Activated naive CD8-positive, alpha-beta T cell treated with anti-CD3 and anti-CD28 coated beads, Interleukin-2, amount 50 U/mL, for 16 hours (primary cell): ENCODE measurements around the gene CD177.
"Not testable (repeated sequence)": the region's sequence is repeated elsewhere in the genome, so short reads cannot be mapped to it uniquely, and the experiment has no call there.

Experiments used
- DNase-seq: peaks from one replicate; pipeline ENCODE4 v3.0.0-alpha.2; 2020; ENCODE audit warnings: low read depth, low spot score

The CD177 gene

GRCh38 chr19:43353606-43354304, at the start of gene CD177:
Gene CD177 (plus strand): TSS chr19:43353686. CDS start chr19:43353715, 29 bp downstream.
- DNase-seq: no peak

DNA sequence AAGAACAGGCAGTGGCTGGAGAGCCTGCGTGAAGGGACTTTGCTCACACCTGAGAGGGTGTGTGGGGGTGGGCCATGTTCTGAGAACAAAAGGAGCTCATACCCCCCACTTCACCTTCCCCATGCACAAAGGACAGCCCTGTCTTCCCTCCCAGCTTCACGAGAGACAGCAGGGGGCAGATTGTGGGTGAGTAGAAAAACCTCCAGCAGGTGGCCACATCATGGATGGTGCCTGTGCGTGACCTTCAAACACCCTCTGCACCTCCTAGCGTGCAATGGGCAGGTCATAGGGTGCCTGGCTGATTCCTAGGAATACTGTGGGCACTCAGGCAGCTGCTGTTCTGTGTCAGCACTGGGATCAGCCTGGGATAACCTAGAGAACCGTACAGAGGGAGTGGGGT, 47.8 kb upstream of the CD177 start:
- DNase-seq: no peak

DNA sequence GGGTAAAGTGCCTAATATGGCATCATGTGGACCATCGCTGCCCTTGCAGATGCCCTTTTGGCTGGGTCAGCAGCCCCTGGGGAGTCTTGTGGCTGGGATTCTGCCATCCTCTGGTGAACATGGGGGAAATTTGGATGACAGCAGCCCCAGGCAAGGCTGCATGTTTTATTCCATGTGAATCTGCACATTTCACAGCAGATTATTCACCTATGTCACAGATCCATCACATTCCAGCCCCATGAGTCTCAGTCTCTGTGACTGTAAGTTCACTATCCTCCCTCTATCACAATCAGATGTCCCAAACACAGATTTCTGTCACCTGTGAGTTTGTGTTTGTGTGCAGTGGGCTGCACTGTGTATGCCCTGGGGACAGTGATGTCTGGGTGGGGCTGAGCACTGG, 47.4 kb upstream of the CD177 start:
- DNase-seq: no peak

DNA sequence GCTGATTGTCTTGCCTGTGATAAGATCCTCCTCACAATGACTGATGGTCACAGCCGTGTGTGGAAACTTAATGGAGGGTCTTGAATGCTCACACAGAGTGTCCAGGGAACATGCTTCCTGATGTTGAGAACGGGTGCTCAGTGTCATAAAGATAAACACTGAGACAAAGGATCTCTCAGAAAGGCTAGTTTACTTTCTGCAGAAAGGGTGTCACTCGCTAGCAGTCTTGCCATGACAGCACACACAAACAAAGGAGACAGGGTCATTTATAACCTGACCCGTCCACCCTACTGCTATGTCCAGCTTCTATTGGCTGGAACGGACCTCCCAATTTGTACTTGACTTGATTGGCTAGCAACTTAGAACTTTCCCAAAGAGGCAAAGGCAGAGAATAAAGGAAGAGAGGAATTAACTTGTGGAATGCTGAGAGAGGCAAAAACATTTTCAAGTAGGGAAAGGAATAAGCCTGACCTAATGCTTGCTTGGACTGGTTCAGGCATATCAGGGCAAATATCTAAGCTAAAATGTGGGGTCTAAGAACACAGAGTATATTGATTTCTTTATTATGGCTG, 45.2 kb upstream of the CD177 start:
- no peak for DNase-seq

GRCh38 chr19:43309466-43309865, 44.0 kb upstream of the CD177 start:
- DNase-seq: no peak

DNA sequence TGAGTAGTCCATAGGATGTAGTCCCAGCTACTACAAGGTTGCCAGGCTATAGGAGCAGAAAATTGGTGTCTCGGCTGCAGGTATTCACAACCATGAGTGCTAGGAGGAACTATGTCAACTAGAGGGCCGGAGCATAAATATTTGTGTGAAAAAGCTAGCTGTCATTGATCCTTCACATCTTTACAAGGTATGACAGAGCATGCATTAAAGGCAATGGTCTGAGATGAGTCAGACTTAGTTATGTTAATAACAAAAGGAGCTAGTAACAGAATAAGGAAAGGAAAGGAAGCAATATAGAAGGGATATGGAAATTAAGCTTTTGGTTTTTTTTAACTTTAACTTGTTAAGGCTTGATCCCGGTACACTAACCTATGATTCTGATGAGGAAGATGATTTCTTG, 43.3 kb upstream of the CD177 start:
- DNase-seq: no peak

DNA sequence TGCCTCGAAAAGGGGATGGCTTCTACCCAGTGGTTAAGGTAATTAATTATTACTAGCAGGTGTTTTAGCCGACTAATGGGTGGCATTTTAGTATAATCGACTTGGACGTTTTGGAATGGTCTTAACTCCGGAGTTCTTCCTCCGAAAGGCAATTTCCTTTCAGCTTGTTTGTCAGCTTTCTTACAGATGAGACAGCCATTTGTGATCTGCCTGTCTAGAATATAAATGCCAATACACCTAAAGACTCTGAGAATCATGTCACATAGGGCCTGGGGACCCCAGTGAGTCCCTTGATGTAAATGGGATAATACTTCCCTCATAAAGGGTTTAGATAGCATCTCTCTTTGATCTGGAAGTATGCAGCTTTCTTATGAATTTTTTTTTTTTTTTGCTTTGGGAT, 42.2 kb upstream of the CD177 start:
- DNase-seq: no peak

GRCh38 chr19:43311706-43312105, 41.8 kb upstream of the CD177 start:
- DNase-seq: no peak

DNA sequence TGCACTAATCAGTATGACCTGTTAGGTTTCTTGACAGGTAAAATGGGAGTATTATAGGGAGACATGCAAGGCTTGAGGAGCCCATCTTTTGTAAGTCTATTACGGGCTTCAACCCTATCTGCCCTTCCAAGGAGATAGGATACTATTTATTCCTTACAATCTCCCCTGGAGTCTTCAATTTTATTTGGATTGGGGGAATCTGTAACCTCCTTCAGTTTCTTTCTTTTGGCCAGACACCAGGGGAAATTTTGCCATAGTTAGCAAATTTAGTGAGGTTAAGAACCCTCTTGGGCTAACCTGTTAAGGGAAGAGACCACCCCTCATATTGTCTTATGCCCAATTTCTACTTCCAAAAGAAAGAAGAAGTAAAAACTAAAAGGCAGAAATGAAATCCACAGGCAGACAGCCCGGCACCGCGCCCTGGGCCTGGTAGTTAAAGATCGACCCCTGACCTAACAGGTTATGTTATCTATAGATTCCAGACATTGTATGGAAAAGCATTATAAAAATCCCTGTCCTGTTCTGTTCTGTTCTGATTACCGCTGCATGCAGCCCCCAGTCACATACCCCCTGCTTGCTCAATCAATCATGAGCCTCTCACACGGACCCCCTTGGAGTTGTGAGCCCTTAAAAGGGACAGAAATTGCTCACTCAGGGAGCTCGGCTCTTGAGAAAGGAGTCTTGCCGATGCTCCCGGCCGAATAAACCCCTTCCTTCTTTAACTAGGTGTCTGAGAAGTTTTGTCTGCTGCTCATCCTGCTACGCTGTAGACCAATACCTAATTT, 39.6 kb upstream of the CD177 start:
- no peak for DNase-seq

DNA sequence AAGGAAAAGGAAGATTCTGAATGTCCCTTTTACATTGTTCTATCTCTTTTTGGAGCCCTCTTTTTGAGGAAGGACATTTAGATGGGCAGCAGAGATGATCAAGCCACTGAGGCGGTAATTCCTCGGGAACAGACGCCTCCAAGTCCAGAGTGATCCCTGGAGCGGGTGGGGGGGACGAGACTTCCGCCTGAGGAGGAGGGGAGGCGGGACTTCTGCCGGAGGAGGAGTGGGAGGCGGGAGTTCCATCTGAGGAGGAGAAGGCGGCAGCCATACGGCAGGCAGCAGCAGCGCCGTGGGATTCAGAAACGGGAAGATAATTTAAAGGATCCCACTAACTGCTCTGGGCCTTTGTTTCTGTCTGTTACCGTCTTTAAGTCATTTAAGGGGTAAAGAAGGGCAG, 37.6 kb upstream of the CD177 start:
- DNase-seq: no peak

DNA sequence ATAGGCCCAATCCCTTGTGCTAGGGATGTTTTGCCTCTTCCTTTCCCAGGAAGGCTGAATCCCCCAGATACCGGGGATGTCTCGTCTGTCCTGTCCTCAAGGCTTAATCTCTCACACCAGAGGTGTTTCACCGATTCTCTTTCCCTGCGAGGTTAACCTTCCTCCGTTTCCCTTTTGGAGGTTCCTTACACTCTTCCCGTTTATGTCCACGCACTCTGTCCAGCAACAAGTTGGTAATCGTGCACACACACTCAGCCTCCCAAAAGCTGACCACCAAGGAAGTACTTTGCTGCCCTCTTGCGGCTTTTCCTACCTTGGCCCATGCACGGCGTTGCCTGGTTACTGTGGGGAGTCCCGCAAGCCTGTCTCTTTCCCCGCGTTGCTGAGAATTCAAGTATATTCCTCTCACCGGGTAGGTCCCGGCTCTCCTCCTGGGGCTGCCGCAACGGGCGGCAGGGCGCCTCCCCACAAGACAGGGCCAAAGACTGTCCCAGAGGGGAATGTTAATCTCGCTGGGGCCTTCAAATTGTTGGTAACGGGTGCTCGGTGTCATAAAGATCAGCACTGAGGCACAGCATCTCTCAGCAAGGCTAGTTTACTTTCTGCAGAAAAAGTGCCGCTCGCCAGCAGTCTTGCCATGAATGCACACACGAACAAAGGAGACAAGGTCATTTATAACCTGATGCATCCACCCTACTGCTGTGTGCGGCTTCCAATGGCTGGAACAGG, 36.7 kb upstream of the CD177 start:
- no peak for DNase-seq

GRCh38 chr19:43318203-43318602, 35.3 kb upstream of the CD177 start:
- DNase-seq: no peak

GRCh38 chr19:43318796-43319314, 34.6 kb upstream of the CD177 start:
- DNase-seq: no peak

GRCh38 chr19:43320546-43320945, 32.9 kb upstream of the CD177 start:
- no peak for DNase-seq

- not testable (repeated sequence) for DNase-seq
These were observed 26.7 kb upstream of the CD177 start for GRCh38 chr19:43326761-43327160.

GRCh38 chr19:43328561-43328960, 24.9 kb upstream of the CD177 start:
- not testable (repeated sequence) for DNase-seq

GRCh38 chr19:43329049-43329448, 24.4 kb upstream of the CD177 start:
- not testable (repeated sequence) for DNase-seq

- DNase-seq: no peak
These were observed 23.5 kb upstream of the CD177 start for GRCh38 chr19:43329989-43330388.

DNA sequence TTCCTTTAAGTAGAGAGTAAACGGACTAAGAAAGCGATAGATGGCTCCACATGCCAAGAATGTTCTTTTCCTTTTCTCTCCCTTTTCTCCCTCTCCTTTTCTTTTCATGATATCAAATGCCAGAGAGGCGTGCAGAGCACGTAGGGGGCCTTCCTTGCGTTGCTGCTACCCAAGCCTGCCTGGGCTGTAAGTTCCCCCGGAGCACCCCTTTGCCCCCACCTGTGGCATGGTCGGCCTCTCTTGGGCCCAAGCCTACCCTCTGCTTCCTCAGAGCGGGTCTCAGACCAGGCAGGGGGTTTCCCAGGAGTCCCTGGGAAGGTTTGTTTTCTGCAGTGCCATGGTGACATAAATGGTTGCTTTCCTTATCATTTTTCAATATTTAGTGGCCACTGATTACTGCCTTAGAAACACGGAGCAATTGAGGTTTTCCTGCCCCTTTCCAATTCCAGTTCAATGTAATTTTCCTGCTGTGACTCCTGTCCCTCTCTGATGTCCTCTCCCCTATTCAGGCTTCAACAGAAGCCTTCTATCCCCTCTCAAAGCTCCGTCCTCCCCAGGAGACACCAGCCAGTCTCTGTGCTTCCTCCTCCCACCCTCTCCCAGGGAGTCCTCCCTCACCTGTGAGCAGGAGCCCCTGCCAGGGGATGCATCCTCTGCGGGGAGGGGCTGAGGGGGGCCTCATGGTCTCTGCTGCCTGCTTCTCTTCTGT, 22.6 kb upstream of the CD177 start:
- no peak for DNase-seq

DNA sequence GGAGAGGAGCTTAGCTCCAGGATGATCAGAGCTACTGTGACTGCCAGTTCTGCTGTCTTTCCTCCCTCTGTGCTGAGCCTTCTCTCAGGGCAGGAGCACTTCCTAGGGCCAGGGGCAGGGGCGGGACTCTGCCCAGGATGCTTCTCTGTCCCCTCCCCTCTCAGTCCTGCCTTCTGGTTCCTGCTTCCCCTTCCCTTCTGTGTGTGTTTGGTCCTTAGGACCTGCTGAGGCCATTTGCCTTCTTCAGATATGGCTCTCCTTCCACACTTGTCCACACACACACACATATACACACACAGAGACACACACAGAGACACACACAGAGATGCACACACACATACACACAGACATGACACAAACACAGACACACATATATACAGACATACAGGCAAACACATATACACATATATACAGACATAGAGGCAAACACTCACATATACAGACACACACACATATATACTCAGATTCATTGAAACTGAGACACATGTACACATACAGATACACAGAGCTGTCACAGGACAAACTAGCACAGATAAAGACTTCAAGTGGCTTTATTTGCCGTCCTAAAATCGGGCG, 22.0 kb upstream of the CD177 start:
- no peak for DNase-seq
